CD4-positive, alpha-beta T cell (primary cell): ENCODE results near the gene KRT2. TPM values are rescaled to one million over a fixed set of nuclear protein-coding genes. Genes with fewer than 3 reads are reported as not detected.
A peak's percentile ranks its signal among the peaks of the same experiment; 100 is the strongest.

Experiments
- ATAC-seq: fragments of 200-7000 bp; cut with Tn5 transposase; one replicate; pipeline ENCODE4 v1.10.0; 2022; ENCODE audit warnings: mild to moderate bottlenecking; ENCODE audit not compliant: poor library complexity
- CTCF ChIA-PET: fragments of 350-600 bp; sonication (Branson Sonifier 250); formaldehyde crosslinking; loops from one replicate; lab custom pipeline; 2021; ENCODE audit warnings: antibody characterized with exemption, inconsistent platforms; lab: Charles Lee
- POLR2A ChIA-PET: fragments of 350-600 bp; sonication (Branson Sonifier 250); formaldehyde crosslinking; loops from one replicate; lab custom pipeline; 2021; ENCODE audit warnings: antibody characterized with exemption, inconsistent platforms; lab: Charles Lee
- DNase-seq, 14 experiments: peaks; one replicate each; pipeline ENCODE4 v3.0.0-alpha.2; 2013 to 2020; ENCODE audit warnings: mixed read lengths in 2 of 14
- H3K27ac ChIP-seq, 2 donors: one replicate each; pipeline versions ENCODE4 v1.5.1 to v1.7.0; 2013; ENCODE audit warnings: low read length in 2 of 2, low read depth in 1 of 2, mild to moderate bottlenecking in 1 of 2
- H3K27me3 ChIP-seq, 2 experiments: 1 replicate in 1 of 2; 2 replicates in 1 of 2; pipeline versions ENCODE4 v1.6.1 to v1.7.0; 2013; ENCODE audit warnings: low read length in 2 of 2, control low read depth in 1 of 2, mild to moderate bottlenecking in 1 of 2, moderate library complexity in 1 of 2; ENCODE audit not compliant: insufficient read depth in 2 of 2, control insufficient read depth in 1 of 2
- H3K36me3 ChIP-seq: one replicate; pipeline ENCODE4 v1.6.1; 2013; ENCODE audit warnings: low read length, control low read depth; ENCODE audit not compliant: insufficient read depth
- H3K4me1 ChIP-seq: one replicate; pipeline ENCODE4 v1.6.1; 2013; ENCODE audit warnings: low read length, control low read depth; ENCODE audit not compliant: insufficient read depth
- H3K4me3 ChIP-seq: one replicate; pipeline ENCODE4 v1.5.1; 2013; ENCODE audit warnings: mild to moderate bottlenecking, low read length, moderate library complexity
- H3K9me3 ChIP-seq, 2 experiments: 1 replicate in 1 of 2; 2 replicates in 1 of 2; pipeline versions ENCODE4 v1.6.1 to v1.7.0; 2013; ENCODE audit warnings: low read length in 2 of 2, mild to moderate bottlenecking in 2 of 2, control low read depth in 1 of 2, moderate library complexity in 1 of 2; ENCODE audit not compliant: control insufficient read depth in 1 of 2, insufficient read depth in 1 of 2
- H3K27ac Mint-ChIP-seq: one replicate; pipeline ENCODE4 v1.8.0; 2020; ENCODE audit warnings: mixed read lengths
- H3K27me3 Mint-ChIP-seq: one replicate; pipeline ENCODE4 v1.8.0; 2021; ENCODE audit warnings: mixed read lengths
- H3K36me3 Mint-ChIP-seq: one replicate; pipeline ENCODE4 v1.8.0; 2021; ENCODE audit warnings: low read depth, mixed read lengths
- H3K4me1 Mint-ChIP-seq: one replicate; pipeline ENCODE4 v1.8.0; 2021; ENCODE audit warnings: low read depth, mixed read lengths
- H3K4me3 Mint-ChIP-seq: one replicate; pipeline ENCODE4 v1.8.0; 2020; ENCODE audit warnings: mild to moderate bottlenecking, mixed read lengths
- H3K9me3 Mint-ChIP-seq: one replicate; pipeline ENCODE4 v1.8.0; 2020; ENCODE audit warnings: mixed read lengths
- intact Hi-C, 2 experiments: fragments of 100-400 bp; cut with DNase I in 1 of 2; cut with micrococcal nuclease in 1 of 2; formaldehyde crosslinking; loops; one replicate each; pipeline versions ENCODE4 v1.15.1 to v1.9.0; 2023 to 2025; cut with DNase I, micrococcal nuclease
- total RNA-seq, 174 experiments: library from RNA in 2 of 174; stranded (reverse) in 2 of 174; gene quantifications; one replicate each; pipeline ENCODE4 v1.2.3 and lab custom pipeline; 2021 to 2026
- TF ChIP-seq, protein P1 (sequence below): fragments of 200-600 bp; IDR thresholded peaks from one replicate; pipeline ENCODE4 v1.8.0; 2022; ENCODE audit warnings: antibody characterized with exemption, mild to moderate bottlenecking

KRT2 gene
- total RNA-seq, 2 experiments from 2014 or later, result 1.7 to 2.1 TPM

DNA sequence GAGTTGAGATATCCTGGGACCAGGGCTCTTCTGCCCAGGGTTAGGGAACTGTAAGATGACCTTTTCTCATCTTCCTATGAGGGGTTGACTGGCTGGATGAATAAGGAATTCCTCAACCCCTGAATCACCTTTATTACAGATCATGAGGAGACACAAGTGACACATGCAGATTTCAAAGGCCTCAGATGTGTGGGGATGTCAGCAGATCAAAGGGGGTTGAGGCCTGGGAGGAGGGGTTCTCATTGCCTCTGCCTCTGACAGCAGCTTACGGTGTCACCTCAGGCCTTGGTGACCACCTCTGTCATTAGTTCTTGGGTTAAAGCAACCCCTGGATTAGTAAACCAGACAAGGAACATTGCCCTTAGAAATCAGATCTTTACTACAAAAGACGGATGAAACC, 48.7 kb downstream of the KRT2 start:
- no peaks in the 10 kb centered on the region for H3K9me3 Mint-ChIP-seq
- Histone ChIP-seq H3K27ac (no peak overlapping the region), H3K27me3 (peaks cover 0 to 7% of the 10 kb centered on the region in 2 experiments), H3K4me3 (no peak overlapping the region), H3K36me3 (no peaks in the 10 kb centered on the region), H3K4me1 (peaks cover 58% of the 10 kb centered on the region), H3K9me3 (peaks cover 0 to 4% of the 10 kb centered on the region in 2 experiments)
- ChIA-PET POLR2A (interaction anchor here (0.9 kb wide), 1 partner anchor 9 kb away, joined by 3 read pairs; no protein-coding TSS in a partner anchor), CTCF (no interaction called here)
- TF ChIP-seq, protein P1, sequence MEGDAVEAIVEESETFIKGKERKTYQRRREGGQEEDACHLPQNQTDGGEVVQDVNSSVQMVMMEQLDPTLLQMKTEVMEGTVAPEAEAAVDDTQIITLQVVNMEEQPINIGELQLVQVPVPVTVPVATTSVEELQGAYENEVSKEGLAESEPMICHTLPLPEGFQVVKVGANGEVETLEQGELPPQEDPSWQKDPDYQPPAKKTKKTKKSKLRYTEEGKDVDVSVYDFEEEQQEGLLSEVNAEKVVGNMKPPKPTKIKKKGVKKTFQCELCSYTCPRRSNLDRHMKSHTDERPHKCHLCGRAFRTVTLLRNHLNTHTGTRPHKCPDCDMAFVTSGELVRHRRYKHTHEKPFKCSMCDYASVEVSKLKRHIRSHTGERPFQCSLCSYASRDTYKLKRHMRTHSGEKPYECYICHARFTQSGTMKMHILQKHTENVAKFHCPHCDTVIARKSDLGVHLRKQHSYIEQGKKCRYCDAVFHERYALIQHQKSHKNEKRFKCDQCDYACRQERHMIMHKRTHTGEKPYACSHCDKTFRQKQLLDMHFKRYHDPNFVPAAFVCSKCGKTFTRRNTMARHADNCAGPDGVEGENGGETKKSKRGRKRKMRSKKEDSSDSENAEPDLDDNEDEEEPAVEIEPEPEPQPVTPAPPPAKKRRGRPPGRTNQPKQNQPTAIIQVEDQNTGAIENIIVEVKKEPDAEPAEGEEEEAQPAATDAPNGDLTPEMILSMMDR, result no peak
- H3K36me3 Mint-ChIP-seq, result peaks cover 8% of the 10 kb centered on the region
- peak overlapping the region; percentile 89 for H3K27ac Mint-ChIP-seq
- H3K4me3 Mint-ChIP-seq, result peak overlapping the region; percentile 32
- DNase-seq, result peak in 7 of 14 experiments; percentile 30 to 67 (median 54)
- peak; percentile 85 for ATAC-seq
- H3K4me1 Mint-ChIP-seq, result peaks cover 82% of the 10 kb centered on the region
- peaks cover 5% of the 10 kb centered on the region for H3K27me3 Mint-ChIP-seq
- intact Hi-C loops, result loop anchor here (1.0 to 2.0 kb wide), 2 partner anchors 9 to 17 kb away; no protein-coding TSS in a partner anchor

DNA sequence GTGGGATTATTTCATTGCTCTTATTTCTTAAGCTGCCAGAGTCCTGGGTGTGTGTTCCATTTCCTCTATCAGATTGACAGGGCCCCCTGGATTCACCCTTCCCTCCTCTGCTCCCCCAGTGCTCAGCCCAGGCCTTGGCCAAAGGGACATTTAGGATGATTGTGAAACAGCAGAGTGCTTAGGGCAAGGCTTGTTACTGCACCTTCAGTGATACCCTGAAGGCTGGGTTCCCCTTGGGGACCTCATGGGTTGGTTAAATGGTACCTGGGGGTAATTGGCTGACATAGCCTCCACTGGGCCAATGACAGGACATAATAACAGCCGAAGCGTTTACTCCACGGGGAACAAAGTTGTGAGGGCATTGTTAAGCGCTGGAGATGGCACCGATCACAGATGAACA, 49.5 kb downstream of the KRT2 start:
- no peak for DNase-seq
- intact Hi-C loops, result loop anchor here (2.0 kb wide), 1 partner anchor 16 kb away; no protein-coding TSS in a partner anchor
- Mint-ChIP-seq H3K27ac (peak overlapping the region; percentile 89), H3K4me1 (peaks cover 74% of the 10 kb centered on the region), H3K4me3 (no peak overlapping the region), H3K36me3 (peaks cover 4% of the 10 kb centered on the region), H3K9me3 (no peaks in the 10 kb centered on the region), H3K27me3 (peaks cover 5% of the 10 kb centered on the region)
- H3K4me1 ChIP-seq, result peaks cover 50% of the 10 kb centered on the region
- H3K36me3 ChIP-seq, result no peaks in the 10 kb centered on the region
- TF ChIP-seq, protein P1, result no peak
- H3K9me3 ChIP-seq, result peaks cover 0 to 4% of the 10 kb centered on the region in 2 experiments
- H3K4me3 ChIP-seq, result no peak overlapping the region
- ChIA-PET POLR2A (interaction anchor here (0.6 to 0.8 kb wide), 2 partner anchors 8 to 10 kb away, joined by 3 read pairs; no protein-coding TSS in a partner anchor), CTCF (no interaction called here)
- no peak overlapping the region for H3K27ac ChIP-seq
- ATAC-seq, result no peak
- H3K27me3 ChIP-seq, result peaks cover 0 to 7% of the 10 kb centered on the region in 2 experiments

DNA sequence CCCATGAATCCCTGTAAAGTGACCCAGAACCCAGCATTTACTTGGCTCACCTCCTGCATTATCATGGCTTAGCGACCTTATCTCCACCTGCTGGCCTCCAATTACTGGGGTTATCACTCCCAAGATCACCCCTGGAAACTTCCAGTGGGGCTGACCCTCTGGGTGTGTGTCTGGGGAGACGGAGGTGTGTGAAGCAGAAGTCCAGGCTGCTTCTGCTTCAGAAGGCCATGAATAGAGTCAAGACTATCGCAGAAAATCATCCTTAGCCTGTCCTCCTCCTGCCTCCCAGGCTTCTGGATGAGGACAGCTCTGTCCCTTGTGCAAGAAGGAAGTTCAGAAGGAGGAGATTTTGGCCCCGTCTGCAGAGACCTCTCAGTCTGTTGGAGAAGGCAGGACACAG, 50.3 kb downstream of the KRT2 start:
- Histone ChIP-seq H3K36me3 (no peaks in the 10 kb centered on the region), H3K4me1 (peaks cover 43% of the 10 kb centered on the region), H3K4me3 (no peak overlapping the region), H3K9me3 (peaks cover 0 to 4% of the 10 kb centered on the region in 2 experiments), H3K27me3 (peaks cover 0 to 7% of the 10 kb centered on the region in 2 experiments), H3K27ac (no peak overlapping the region)
- ChIA-PET CTCF (no interaction called here), POLR2A (no interaction called here)
- ATAC-seq, result no peak
- Mint-ChIP-seq H3K4me3 (no peak overlapping the region), H3K9me3 (no peaks in the 10 kb centered on the region), H3K27ac (peak overlapping the region; percentile 89), H3K27me3 (peaks cover 5% of the 10 kb centered on the region), H3K36me3 (peaks cover 4% of the 10 kb centered on the region), H3K4me1 (peaks cover 65% of the 10 kb centered on the region)
- DNase-seq, result no peak
- TF ChIP-seq, protein P1, result no peak
- intact Hi-C loops, result loop anchor here (2.0 kb wide), 1 partner anchor 15 kb away; no protein-coding TSS in a partner anchor
